Small intestine (tissue), 7 donors: Measurements from ENCODE around the gene HSF2BP. TPM values are rescaled to one million over a fixed set of nuclear protein-coding genes. Genes with fewer than 3 reads are reported as not detected.
"Not testable (repeated sequence)": the region's sequence is repeated elsewhere in the genome, so short reads cannot be mapped to it uniquely, and the experiment has no call there.

Experiments used
- DNase-seq, 2 donors: peaks; one replicate each; pipeline versions ENCODE4 v3.0.0 to v3.0.0-alpha.2; 2013
- FAIRE-seq: peaks from 2 replicates; lab custom pipeline; 2012; peaks lifted over from hg19 to GRCh38; lab: Jason Lieb, UNC
- H3K27ac ChIP-seq, 3 donors: one replicate each; pipeline ENCODE4 v1.5.1; 2013; ENCODE audit warnings: low read length in 2 of 3, mild to moderate bottlenecking in 2 of 3, control low read depth in 1 of 3, inconsistent platforms in 1 of 3, low read depth in 1 of 3, moderate library complexity in 1 of 3
- H3K27me3 ChIP-seq, 3 donors: one replicate each; pipeline ENCODE4 v1.6.1; 2013; ENCODE audit warnings: low read length in 3 of 3, inconsistent platforms in 1 of 3; ENCODE audit not compliant: control insufficient read depth in 3 of 3, insufficient read depth in 3 of 3
- H3K36me3 ChIP-seq, 3 donors: one replicate each; pipeline ENCODE4 v1.6.1; 2013; ENCODE audit warnings: low read length in 3 of 3, inconsistent platforms in 1 of 3, low read depth in 1 of 3, mild to moderate bottlenecking in 1 of 3, moderate library complexity in 1 of 3; ENCODE audit not compliant: control insufficient read depth in 3 of 3, insufficient read depth in 2 of 3
- H3K4me1 ChIP-seq, 3 donors: one replicate each; pipeline ENCODE4 v1.6.1; 2013; ENCODE audit warnings: low read length in 2 of 3, inconsistent platforms in 1 of 3, low read depth in 1 of 3, mild to moderate bottlenecking in 1 of 3, moderate library complexity in 1 of 3; ENCODE audit not compliant: control insufficient read depth in 3 of 3, insufficient read depth in 2 of 3
- H3K4me3 ChIP-seq, 3 donors: one replicate each; pipeline ENCODE4 v1.5.1; 2013; ENCODE audit warnings: low read length in 3 of 3, control low read depth in 1 of 3, inconsistent platforms in 1 of 3, low read depth in 1 of 3, mild to moderate bottlenecking in 1 of 3, moderate library complexity in 1 of 3
- H3K9me3 ChIP-seq, 2 donors: one replicate each; pipeline ENCODE4 v1.6.1; 2013; ENCODE audit warnings: low read depth in 1 of 2, low read length in 1 of 2; ENCODE audit not compliant: control insufficient read depth in 2 of 2, insufficient read depth in 1 of 2
- WGBS, 3 donors: extraction: QIAGEN DNeasy Blood & Tissue Kit; methylation state at CpG; one replicate each; pipeline ENCODE4 v1.1.7; 2013; 5-methylcytosine and 5-hydroxymethylcytosine counted together
- polyA plus RNA-seq, 4 donors: library from polyadenylated mRNA; stranded (reverse) in 3 of 4; unstranded in 1 of 4; fragments of 200-250 nt in 3 of 4; fragments of 120-200 nt in 1 of 4; gene quantifications; one replicate each; pipeline versions ENCODE4 v1.2.1 to v1.2.3, GENCODE V29; 2013
- donor health status: healthy with polysubstance abuse.
- donor health status: control.
- donor health status: control.
- donor health status: Bipolar disorder and iron deficiency.
- donor health status: healthy.

Gene HSF2BP
- polyA plus RNA-seq, 4 donors, result 0.22 to 0.78 (median 0.49) TPM; not detected in 1

GRCh38 chr21:43493471-43493870, 165.8 kb downstream of the HSF2BP start:
- H3K36me3 ChIP-seq, FAIRE-seq, H3K4me1 ChIP-seq, H3K9me3 ChIP-seq, DNase-seq, H3K27ac ChIP-seq, H3K4me3 ChIP-seq, H3K27me3 ChIP-seq: not testable (repeated sequence)
- WGBS, 3 donors, result 98 to 100% methylated on average over 2 to 4 of the region's 14 CpGs; no CpG with 5 or more reads in 1 of the 3 donors

GRCh38 chr21:43488235-43488634, 171.1 kb downstream of the HSF2BP start:
- H3K4me1 ChIP-seq, FAIRE-seq: not testable (repeated sequence)
- WGBS, 3 donors, result no CpG with 5 or more reads among the region's 17 CpGs

DNA sequence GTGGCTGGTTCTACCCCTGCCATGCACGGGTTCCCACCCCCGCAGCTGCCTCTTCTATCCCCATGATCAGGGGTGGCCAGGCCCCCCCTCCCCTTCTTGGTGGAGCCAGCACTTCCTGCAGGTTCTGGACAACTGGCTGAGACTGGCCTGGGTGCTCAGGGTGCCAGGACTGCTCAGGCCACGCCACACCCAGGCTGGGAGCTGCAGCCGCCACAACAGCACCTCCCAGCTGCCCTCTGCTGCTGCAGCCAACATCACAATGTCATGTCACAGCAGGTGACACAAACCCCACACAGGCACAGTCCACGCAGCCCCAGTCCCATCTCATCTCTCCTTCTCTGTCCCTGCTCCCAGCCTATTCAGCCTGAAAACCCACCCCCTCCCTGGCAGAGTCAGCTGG, 173.2 kb downstream of the HSF2BP start:
- not testable (repeated sequence) for FAIRE-seq, H3K4me1 ChIP-seq, DNase-seq, H3K4me3 ChIP-seq, H3K36me3 ChIP-seq, H3K27ac ChIP-seq, H3K27me3 ChIP-seq, H3K9me3 ChIP-seq
- WGBS, 3 donors, result no CpG with 5 or more reads among the region's 5 CpGs

More at GRCh38 chr21:43488235-43488634, 171.1 kb downstream of the HSF2BP start:
- not testable (repeated sequence) for DNase-seq, H3K27ac ChIP-seq, H3K27me3 ChIP-seq, H3K9me3 ChIP-seq, H3K36me3 ChIP-seq, H3K4me3 ChIP-seq

DNA sequence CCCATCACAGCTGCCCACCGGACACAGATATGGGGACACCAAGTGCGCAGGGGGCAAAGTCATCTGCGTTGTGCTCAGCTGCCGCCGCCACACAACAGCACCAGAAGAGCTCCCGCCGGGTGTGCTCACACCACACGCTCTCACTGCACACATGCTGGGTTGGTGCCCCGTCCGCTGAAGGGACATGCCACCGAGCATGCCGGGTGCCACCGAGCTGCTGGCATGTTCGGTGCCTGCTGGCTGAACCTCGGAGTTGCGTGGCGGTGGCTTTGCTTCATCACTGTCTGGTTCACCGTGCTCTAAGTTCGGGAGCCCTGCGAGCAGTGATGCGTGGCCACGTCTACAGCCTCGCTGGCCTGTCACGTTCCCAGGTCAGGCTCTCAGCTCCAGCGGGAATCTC, 174.3 kb downstream of the HSF2BP start:
- H3K36me3 ChIP-seq, H3K4me3 ChIP-seq, DNase-seq, H3K9me3 ChIP-seq, FAIRE-seq, H3K27ac ChIP-seq, H3K27me3 ChIP-seq, H3K4me1 ChIP-seq: not testable (repeated sequence)
- WGBS, 3 donors, result no CpG with 5 or more reads among the region's 25 CpGs

- not testable (repeated sequence) for FAIRE-seq, H3K36me3 ChIP-seq
- WGBS, 3 donors, result no CpG with 5 or more reads among the region's 13 CpGs
Measured at GRCh38 chr21:43479197-43479596, 180.1 kb downstream of the HSF2BP start.

More at GRCh38 chr21:43479197-43479596, 180.1 kb downstream of the HSF2BP start:
- DNase-seq, H3K4me1 ChIP-seq, H3K27me3 ChIP-seq, H3K4me3 ChIP-seq, H3K9me3 ChIP-seq, H3K27ac ChIP-seq: not testable (repeated sequence)

Other genes starting within 250 kb of the HSF2BP start
- 10 to 100 TPM in 1 of 4 donors, 1 to 10 TPM in 3; 1.9 to 11.5 (median 4.9) TPM for gene SIK1, start 232.4 kb downstream of the HSF2BP start, polyA plus RNA-seq
- 10 to 100 TPM in 2 of 4 donors, 1 to 10 TPM in 2; 3.4 to 19.5 (median 7.7) TPM for gene RRP1B, start 72 bp upstream of the HSF2BP start, polyA plus RNA-seq
- gene PDXK, start 59.6 kb upstream of the HSF2BP start, polyA plus RNA-seq, result 100 to 1,000 TPM in 1 of 4 donors, 10 to 100 TPM in 3; 65.4 to 105 (median 67.6) TPM
- 100 to 1,000 TPM in 1 of 4 donors, 10 to 100 TPM in 3; 42.1 to 109 (median 61.5) TPM for gene CSTB, start 116.8 kb upstream of the HSF2BP start, polyA plus RNA-seq
- 10 to 100 TPM in 3 of 4 donors, 1 to 10 TPM in 1; 7.2 to 21.0 (median 12.5) TPM for gene RRP1, start 130.1 kb upstream of the HSF2BP start, polyA plus RNA-seq
- gene AGPAT3, start 205.7 kb upstream of the HSF2BP start, polyA plus RNA-seq, result 10 to 100 TPM; 21.3 to 93.2 (median 42.8) TPM